HG03342 (cell line): ENCODE data around the gene CST3.
A peak's percentile ranks its signal among the peaks of the same experiment; 100 is the strongest.
"Not testable (repeated sequence)": the region's sequence is repeated elsewhere in the genome, so short reads cannot be mapped to it uniquely, and the experiment has no call there.

Experiments used
- ATAC-seq: cut with Tn5 transposase; IDR thresholded peaks from one replicate; pipeline ENCODE4 v1.9.1; 2021; ENCODE audit warnings: mild to moderate bottlenecking, moderate library complexity; ENCODE audit not compliant: unreplicated experiment

CST3 gene

GRCh38 chr20:23629542-23630391, 8.0 kb downstream of the CST3 start:
- ATAC-seq: no peak

GRCh38 chr20:23629017-23629541, 8.7 kb downstream of the CST3 start:
- ATAC-seq: no peak

- ATAC-seq: no peak
Observed at GRCh38 chr20:23628402-23629016, 9.2 kb downstream of the CST3 start.

GRCh38 chr20:23627501-23627900, 10.3 kb downstream of the CST3 start:
- no peak for ATAC-seq

- ATAC-seq: no peak
Observed at GRCh38 chr20:23626040-23626620, 11.6 kb downstream of the CST3 start.

GRCh38 chr20:23625236-23625964, 12.4 kb downstream of the CST3 start:
- peak; percentile 50 for ATAC-seq

- no peak for ATAC-seq
Observed at GRCh38 chr20:23624324-23624691, 13.4 kb downstream of the CST3 start.

- ATAC-seq: no peak
Observed at GRCh38 chr20:23623666-23624323, 14.0 kb downstream of the CST3 start.

GRCh38 chr20:23622839-23623343, 14.9 kb downstream of the CST3 start:
- no peak for ATAC-seq

- ATAC-seq: not testable (repeated sequence)
Observed at GRCh38 chr20:23622401-23622800, 15.4 kb downstream of the CST3 start.

- ATAC-seq: not testable (repeated sequence)
Observed at GRCh38 chr20:23620670-23621386, 16.9 kb downstream of the CST3 start.

- ATAC-seq: no peak
Observed at GRCh38 chr20:23614163-23614562, 23.6 kb downstream of the CST3 start.

- no peak for ATAC-seq
Observed at GRCh38 chr20:23613676-23614075, 24.1 kb downstream of the CST3 start.

- no peak for ATAC-seq
Observed at GRCh38 chr20:23612396-23612795, 25.4 kb downstream of the CST3 start.

GRCh38 chr20:23609486-23610109, 28.2 kb downstream of the CST3 start:
- ATAC-seq: no peak

- no peak for ATAC-seq
Observed at GRCh38 chr20:23608251-23608846, 29.4 kb downstream of the CST3 start.

GRCh38 chr20:23607497-23608245, 30.1 kb downstream of the CST3 start:
- ATAC-seq: no peak

- peak; percentile 86 for ATAC-seq
Observed at GRCh38 chr20:23606652-23607049, 31.1 kb downstream of the CST3 start.
